ENCODE data around the gene RASEF. TPM values are rescaled to one million over a fixed set of nuclear protein-coding genes. Genes with fewer than 3 reads are reported as not detected.

The RASEF gene
- total RNA-seq, 1 experiment from 2014 or later: 12.6 TPM

DNA sequence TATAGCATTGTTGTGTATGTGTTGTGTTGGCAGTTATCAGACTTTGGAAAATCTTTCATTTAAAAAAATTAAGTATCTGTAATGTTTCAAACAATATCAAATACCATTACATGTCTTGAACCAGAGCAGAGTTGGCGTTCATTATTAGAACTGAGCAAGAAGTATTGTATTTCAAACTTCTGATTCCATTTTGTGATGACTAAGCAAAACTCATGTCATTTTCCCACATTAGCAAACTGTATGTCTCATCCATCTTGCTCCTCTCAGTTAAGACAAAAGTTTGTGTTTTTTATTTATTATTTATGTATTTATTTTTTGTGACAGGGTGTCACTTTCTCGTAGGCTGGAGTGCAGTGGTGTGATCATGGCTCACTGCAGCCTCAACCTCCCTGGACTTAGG lies 4.6 kb upstream of the RASEF start:
- no peak overlapping the region for H3K4me3 ChIP-seq
- no peaks in the 10 kb centered on the region for H3K9me3 ChIP-seq (replicated peaks)
- H3K36me3 ChIP-seq: no peaks in the 10 kb centered on the region
- no peaks in the 10 kb centered on the region for H3K27me3 ChIP-seq
- H3K4me1 ChIP-seq: no peaks in the 10 kb centered on the region
- H3K27ac ChIP-seq: no peak overlapping the region
- DNase-seq: no peak

DNA sequence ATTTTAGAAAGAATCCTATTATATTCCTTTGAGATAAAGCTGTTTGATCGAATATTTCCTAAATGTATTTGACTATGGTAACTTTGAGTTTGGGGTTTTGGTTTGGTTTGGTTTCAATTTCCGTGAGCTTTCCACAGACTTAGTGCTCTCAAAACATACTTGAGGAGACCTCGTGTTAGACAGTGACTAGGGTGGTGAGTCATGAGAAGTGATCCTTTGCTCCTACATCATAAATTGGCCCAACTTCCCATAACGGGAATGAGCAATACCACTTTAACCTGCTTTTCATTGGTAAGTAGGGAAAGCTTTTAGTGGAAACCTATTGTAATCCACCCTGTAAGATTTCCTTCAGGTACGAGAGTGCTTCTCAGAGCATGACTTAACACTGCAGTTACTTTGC lies 3.8 kb upstream of the RASEF start:
- no peak overlapping the region for H3K27ac ChIP-seq

DNA sequence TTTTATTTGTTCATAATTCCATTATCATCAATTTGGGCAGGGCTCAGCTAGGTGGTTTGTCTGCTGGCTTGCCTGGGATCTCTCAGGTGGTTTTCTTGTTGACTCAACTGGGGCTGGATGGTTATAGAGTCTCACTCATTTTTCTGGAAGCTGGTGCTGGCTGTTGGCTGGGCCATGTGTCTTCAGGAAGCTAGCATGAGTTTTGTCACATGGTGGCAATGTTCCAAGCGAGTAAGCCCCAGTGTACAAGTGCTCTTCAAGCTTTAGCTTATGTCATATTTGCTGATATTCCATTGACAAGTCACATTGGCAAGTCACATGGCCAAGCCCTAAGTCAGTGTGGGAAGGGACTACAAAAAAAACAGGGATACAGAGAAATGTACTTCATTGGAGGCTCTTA lies 2.3 kb upstream of the RASEF start:
- Histone ChIP-seq H3K36me3 (no peaks in the 10 kb centered on the region), H3K27me3 (no peaks in the 10 kb centered on the region), H3K4me3 (no peak overlapping the region), H3K27ac (no peak overlapping the region), H3K4me1 (peaks cover 7% of the 10 kb centered on the region), H3K9me3 (replicated peaks) (no peaks in the 10 kb centered on the region)
- no peak for DNase-seq

More for the DNA sequence above, 3.8 kb upstream of the RASEF start:
- Histone ChIP-seq H3K4me1 (no peaks in the 10 kb centered on the region), H3K4me3 (no peak overlapping the region), H3K36me3 (no peaks in the 10 kb centered on the region), H3K27me3 (no peaks in the 10 kb centered on the region), H3K9me3 (replicated peaks) (no peaks in the 10 kb centered on the region)
- DNase-seq: no peak

DNA sequence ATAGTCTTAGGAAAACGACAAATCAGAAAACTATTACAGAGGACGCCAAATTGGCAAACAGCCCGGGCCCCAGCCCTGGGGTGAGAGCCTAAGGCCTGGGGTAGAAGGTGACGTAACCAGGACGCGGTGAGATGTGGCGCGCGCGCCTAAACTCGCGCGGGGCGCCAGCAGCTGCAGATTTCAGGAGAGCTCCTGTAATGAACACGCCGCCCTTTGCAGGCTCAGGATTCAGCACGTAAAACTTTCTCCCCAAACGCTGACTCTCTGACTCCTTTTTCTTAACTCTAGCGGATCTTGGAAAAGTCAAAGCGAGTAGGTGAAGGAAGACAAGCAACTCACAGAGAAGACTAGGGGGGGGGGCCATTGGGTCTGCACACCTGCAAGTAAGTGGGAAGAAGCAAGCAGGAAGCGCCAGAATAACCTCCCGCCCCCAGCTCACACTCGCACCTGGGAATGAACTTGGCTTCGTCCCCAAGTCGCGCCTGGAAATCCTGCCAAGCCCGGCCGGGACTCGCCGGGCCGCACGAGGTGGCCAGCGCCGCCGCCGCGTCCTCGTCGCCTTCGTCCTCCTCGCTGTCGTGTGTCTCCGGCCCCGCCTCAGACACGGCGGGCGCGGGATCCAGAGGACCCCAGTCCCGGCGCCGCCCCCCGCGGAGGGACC lies 822 bp downstream of the RASEF start:
- no peaks in the 10 kb centered on the region for H3K36me3 ChIP-seq
- peak overlapping the region; percentile 76 for H3K27ac ChIP-seq
- peaks cover 10% of the 10 kb centered on the region for H3K4me1 ChIP-seq
- peak; percentile 80 to 85 for DNase-seq
- H3K9me3 ChIP-seq (replicated peaks): no peaks in the 10 kb centered on the region
- peak overlapping the region; percentile 69 for H3K4me3 ChIP-seq
- H3K27me3 ChIP-seq: no peaks in the 10 kb centered on the region

DNA sequence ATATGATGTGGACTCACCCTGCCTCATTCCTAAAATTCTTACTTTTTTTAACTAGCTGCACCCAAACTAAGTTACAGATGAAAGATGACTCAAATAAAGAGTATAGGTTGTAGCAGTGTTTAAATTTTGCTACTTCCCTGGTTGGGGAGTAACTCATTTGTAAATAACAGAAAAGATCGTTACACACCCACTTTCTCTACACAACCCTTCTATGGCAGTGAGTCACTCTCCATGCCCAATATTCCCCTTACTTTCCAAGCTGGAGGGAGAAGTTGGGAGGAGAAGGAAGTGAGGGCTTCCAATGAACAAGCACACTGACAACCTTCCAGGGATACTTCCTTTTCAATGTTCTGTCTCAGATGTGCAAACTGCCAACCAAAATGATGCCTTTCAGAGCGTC lies 1.9 kb downstream of the RASEF start:
- Histone ChIP-seq H3K9me3 (replicated peaks) (no peaks in the 10 kb centered on the region), H3K36me3 (no peaks in the 10 kb centered on the region), H3K4me3 (peak overlapping the region; percentile 69), H3K27me3 (no peaks in the 10 kb centered on the region), H3K4me1 (peaks cover 10% of the 10 kb centered on the region), H3K27ac (no peak overlapping the region)
- peak in 1 of 2 experiments; percentile 34 for DNase-seq

DNA sequence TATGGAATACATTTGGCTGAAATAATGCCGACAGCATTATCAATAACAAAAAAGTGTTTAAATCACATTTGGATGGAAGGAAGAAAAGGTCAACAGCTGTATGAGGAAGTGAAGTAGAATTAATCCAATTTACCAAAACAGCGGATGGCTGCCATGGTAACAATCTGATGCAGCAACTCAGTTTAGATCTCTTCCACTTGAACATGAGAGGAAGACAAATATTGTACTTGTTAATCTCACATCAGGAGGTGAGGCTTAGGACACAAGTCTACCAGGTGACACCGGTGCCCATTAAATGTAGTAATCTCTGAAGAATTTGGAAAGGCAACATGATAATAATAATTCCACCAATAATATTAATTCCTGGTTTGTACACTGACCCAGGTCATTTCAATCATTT lies 2.4 kb downstream of the RASEF start:
- H3K27ac ChIP-seq: no peak overlapping the region
- DNase-seq: peak; percentile 23 to 24
- H3K4me1 ChIP-seq: peaks cover 10% of the 10 kb centered on the region
- no peaks in the 10 kb centered on the region for H3K27me3 ChIP-seq
- H3K36me3 ChIP-seq: no peaks in the 10 kb centered on the region
- H3K4me3 ChIP-seq: no peak overlapping the region
- no peaks in the 10 kb centered on the region; the same call in 1 of the 2 replicates for H3K9me3 ChIP-seq (replicated peaks)

DNA sequence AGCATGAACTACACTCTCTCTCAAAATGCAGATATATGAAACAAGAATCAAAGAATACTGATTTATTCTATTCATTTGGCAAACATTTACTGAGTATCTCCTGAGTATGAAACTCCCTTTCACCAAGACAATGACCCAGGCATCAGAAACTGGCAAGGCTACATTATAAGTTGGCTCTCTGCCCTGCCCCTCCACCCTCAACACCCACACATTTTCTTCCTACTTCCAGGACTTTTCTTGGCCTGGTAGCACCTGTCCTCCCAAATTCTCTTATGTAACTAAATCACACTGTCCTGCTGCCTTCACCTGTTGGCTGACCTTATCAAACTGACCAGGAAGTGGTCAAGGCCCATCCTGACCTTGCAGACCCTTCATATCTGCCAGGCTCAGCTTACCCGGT lies 3.5 kb downstream of the RASEF start:
- Histone ChIP-seq H3K36me3 (no peaks in the 10 kb centered on the region), H3K4me3 (no peak overlapping the region), H3K27ac (no peak overlapping the region), H3K9me3 (replicated peaks) (no peaks in the 10 kb centered on the region; the same call in 1 of the 2 replicates), H3K27me3 (no peaks in the 10 kb centered on the region), H3K4me1 (peaks cover 10% of the 10 kb centered on the region)
- no peak for DNase-seq

DNA sequence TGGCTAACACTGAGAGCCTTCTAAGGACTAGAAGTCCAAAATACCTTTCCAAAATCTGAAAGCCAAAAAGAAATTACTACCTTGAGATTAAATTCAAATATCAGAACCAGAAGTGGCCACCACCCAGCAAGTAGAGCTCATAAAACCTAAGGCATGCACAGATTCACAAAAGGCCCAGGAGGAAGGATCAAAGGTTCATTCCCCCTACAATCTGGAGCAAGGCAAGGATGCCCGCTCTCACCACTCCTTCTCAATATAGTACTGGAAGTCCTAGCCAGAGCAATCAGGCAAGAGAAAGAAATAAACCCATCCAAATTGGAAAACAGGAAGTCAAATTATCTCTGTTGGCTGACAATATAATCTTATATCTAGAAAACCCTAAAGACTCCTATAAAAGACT lies 6.0 kb downstream of the RASEF start:
- H3K27me3 ChIP-seq: no peaks in the 10 kb centered on the region
- peaks cover 10% of the 10 kb centered on the region for H3K4me1 ChIP-seq
- no peak overlapping the region for H3K27ac ChIP-seq
- no peak overlapping the region for H3K4me3 ChIP-seq
- no peaks in the 10 kb centered on the region; the same call in 1 of the 2 replicates for H3K9me3 ChIP-seq (replicated peaks)
- H3K36me3 ChIP-seq: no peaks in the 10 kb centered on the region
- no peak for DNase-seq

DNA sequence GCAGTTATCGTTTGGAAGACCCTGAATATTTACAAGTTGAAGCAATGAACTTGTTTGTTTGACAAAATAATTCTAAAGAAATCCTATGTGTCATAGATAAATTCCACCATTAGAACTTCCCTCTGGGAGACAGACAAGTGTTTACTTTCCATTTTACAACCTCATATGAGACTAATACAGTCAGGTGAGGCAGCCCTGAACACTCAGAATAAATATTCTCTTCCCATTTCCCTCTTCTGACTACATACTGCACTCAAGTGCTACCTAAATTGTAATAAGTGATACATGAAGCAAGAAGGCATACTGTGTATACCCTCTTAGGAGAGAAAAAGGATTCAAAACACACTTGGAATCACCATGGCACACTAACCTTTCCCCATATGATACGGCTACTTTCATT lies 6.8 kb downstream of the RASEF start:
- peaks cover 8% of the 10 kb centered on the region for H3K4me1 ChIP-seq
- DNase-seq: no peak
- no peak overlapping the region for H3K27ac ChIP-seq
- no peaks in the 10 kb centered on the region for H3K36me3 ChIP-seq
- H3K27me3 ChIP-seq: no peaks in the 10 kb centered on the region
- H3K9me3 ChIP-seq (replicated peaks): no peaks in the 10 kb centered on the region; the same call in 1 of the 2 replicates
- no peak overlapping the region for H3K4me3 ChIP-seq

DNA sequence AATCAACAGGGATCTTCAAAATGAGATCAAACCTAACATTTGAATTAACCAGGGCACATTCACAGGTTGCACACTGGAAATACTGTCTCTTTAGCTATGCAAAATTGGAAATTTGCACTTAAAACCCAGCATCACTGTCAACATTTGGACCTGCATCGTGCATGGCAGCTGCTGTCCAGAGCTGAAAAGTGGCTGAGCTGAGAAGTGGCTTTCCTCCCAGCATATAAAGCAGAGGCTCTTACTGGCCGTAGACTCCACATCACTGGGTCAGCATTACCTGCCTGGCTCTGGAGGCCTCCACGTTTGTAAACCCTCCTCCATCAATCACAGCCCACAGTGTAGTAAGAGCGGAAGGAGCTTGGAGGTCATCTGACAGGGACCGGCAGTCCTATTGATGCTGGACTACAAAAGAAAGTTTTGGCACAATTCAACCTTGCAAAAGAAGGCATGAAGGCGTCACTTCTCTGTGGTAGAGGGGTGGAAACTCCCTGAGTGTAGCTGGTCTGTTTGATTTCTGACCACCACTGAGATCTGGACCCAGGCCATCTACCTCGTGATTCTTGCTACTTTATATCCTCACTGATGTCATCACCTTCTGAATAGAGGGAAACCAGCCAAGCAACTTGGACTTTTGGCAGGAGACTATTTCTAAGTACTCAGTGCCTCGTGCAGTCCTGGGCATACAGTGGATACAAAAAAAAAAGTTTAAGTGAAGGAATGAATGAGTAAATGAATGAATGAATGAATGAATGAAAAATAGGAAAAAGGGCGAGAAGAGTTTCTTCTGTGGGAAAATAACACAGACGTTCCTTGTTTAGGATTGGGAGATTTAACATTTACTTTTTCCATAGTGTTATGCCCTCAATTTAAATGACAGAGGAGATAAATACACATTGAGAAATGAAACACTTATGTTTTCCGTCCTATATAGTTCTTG lies 14.8 kb downstream of the RASEF start:
- DNase-seq: no peak
- Histone ChIP-seq H3K4me1 (no peaks in the 10 kb centered on the region), H3K27me3 (no peaks in the 10 kb centered on the region), H3K9me3 (replicated peaks) (no peaks in the 10 kb centered on the region), H3K36me3 (peaks cover 2% of the 10 kb centered on the region; the same call in 1 of the 2 replicates), H3K27ac (no peak overlapping the region), H3K4me3 (no peak overlapping the region)

DNA sequence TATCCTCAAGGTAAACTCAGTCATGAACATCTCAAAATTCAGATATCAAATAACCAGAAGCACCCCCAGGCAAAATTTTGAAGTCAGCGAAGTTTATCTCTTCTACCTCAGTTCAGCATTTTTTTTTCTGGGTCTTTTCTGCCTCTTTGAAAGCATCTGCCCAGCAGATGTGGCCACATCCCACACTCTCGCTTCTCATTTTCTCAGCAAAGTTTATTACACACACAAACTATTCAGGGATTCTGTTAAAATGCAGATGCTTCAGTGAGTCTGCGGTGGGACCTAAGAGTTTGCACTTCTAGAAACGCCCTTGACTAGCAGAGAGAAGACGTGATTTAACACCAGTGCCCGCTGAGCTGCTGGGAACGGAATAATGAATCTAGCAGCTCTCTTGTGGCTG lies 19.3 kb downstream of the RASEF start:
- no peak overlapping the region for H3K27ac ChIP-seq
- DNase-seq: no peak

DNA sequence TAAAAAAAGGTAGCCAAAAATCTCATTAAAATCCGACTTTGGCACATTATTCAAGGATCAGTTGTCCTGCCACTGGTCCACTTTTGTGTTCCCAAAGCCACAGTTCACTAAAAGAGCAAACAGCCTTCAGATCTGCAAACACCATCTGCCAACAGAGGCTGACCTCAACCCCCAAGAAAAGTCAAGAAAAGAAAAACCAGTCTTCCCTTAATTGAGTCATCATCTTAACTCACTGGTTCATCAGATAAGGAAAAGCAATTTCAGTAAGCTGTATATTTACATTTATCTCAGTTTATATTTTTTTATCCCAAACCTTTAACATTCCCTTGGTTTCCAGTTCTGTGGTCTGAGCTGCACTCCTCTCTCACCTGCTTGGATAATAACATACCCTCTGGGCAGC lies 21.2 kb downstream of the RASEF start:
- Histone ChIP-seq H3K9me3 (replicated peaks) (0 out of 2 replicates have a peak, but pooled peaks cover 4% of the 10 kb centered on the region), H3K36me3 (peaks cover 2% of the 10 kb centered on the region; the same call in 1 of the 2 replicates), H3K4me1 (no peaks in the 10 kb centered on the region), H3K27ac (no peak overlapping the region), H3K4me3 (no peak overlapping the region), H3K27me3 (no peaks in the 10 kb centered on the region)
- DNase-seq: no peak

More for the DNA sequence above, 19.3 kb downstream of the RASEF start:
- H3K9me3 ChIP-seq (replicated peaks): 0 out of 2 replicates have a peak, but pooled peaks cover 4% of the 10 kb centered on the region
- H3K36me3 ChIP-seq: peaks cover 2% of the 10 kb centered on the region; the same call in 1 of the 2 replicates
- H3K4me1 ChIP-seq: no peaks in the 10 kb centered on the region
- H3K27me3 ChIP-seq: no peaks in the 10 kb centered on the region
- H3K4me3 ChIP-seq: no peak overlapping the region

DNA sequence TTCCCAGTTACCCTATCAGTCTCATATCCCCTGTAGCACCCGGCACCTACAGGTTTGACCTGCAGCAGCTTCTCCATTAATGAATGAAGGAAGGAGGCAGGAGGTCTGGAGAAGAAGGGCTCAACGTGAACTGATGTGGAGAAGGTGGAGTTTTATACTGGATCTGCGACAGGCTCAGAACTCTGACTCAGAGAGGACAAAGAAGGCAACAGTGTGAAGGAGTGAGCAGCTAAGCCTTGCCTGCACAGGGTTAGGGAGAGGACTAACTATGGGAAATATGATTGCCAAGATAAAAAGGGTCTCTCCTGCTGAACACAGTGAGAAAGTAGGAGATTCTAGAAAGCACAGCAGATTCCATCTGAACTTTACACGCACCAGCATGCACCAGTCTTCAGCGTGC lies 23.6 kb downstream of the RASEF start:
- Histone ChIP-seq H3K9me3 (replicated peaks) (0 out of 2 replicates have a peak, but pooled peaks cover 4% of the 10 kb centered on the region), H3K4me1 (no peaks in the 10 kb centered on the region), H3K36me3 (no peaks in the 10 kb centered on the region), H3K27ac (no peak overlapping the region), H3K27me3 (no peaks in the 10 kb centered on the region), H3K4me3 (no peak overlapping the region)
- DNase-seq: no peak

DNA sequence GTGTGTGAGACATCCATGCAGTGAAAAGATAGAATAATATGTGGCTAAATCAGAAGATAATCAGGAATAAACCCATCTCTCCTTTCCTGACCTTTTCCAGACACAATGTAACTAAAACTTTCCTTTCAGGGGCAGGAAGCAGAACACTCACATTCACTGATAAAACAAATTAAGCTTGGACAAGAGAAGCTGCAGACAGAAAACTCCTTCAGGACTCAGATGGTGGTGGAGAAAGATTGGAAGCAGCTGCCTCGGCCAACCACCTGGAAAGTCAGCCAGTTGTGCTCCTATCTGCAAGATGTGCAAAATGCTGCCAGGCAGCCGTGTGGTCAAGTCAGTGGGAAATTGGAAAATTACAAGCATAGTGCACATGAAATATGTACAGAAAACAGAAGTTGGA lies 26.9 kb downstream of the RASEF start:
- Histone ChIP-seq H3K4me3 (no peak overlapping the region), H3K27ac (no peak overlapping the region), H3K4me1 (no peaks in the 10 kb centered on the region), H3K27me3 (no peaks in the 10 kb centered on the region), H3K36me3 (no peaks in the 10 kb centered on the region), H3K9me3 (replicated peaks) (0 out of 2 replicates have a peak, but pooled peaks cover 4% of the 10 kb centered on the region)
- DNase-seq: no peak

DNA sequence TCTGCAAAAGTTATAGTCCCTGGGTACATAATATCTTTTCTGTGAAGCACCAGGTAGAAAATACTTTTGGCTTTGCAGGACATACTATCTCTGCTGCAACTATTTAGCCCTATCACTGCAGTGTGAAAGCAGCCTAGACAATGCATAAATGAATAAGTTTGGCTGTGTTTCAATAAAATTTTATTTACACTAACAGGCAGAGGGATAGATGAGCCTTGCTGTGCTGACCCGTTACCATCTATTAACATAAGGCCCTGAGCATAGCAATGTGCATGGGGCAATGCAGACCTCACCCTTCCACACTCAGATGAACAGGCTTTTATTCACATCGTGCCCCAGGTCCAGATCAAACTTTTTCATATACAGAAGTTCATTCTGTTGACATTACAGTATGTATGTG lies 27.8 kb downstream of the RASEF start:
- H3K4me3 ChIP-seq: no peak overlapping the region
- H3K27ac ChIP-seq: no peak overlapping the region
- 0 out of 2 replicates have a peak, but pooled peaks cover 2% of the 10 kb centered on the region for H3K9me3 ChIP-seq (replicated peaks)
- no peak for DNase-seq
- no peaks in the 10 kb centered on the region for H3K36me3 ChIP-seq
- H3K4me1 ChIP-seq: no peaks in the 10 kb centered on the region
- no peaks in the 10 kb centered on the region for H3K27me3 ChIP-seq

Data from SJCRH30 (cell line).